ENCODE data around the gene CCDC85C.

The CCDC85C gene

DNA sequence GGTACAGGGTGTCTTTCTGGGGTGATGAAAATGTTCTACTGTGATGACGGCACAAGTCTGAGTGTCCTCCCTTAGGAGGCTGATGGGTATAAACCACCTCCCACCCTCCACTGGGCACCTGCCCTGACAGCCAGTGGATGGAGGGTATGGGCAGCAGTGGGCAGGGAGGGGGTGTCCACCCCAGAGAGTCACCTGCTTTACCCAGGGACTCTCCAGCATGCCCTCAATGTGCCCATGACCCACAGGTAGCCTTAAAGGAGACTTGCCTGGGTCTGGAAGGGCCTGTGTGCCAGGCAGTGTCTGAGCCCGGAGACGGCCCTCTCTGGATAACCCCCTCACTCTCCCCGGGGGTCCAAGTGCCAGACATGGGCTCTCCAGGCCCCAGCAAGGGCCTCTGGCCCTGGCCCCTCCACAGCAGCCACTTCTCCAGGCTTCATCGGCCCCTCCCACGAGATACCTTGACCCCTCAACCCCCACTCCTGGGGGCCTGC is 84.0 kb downstream of the CCDC85C start:
- TF ChIP-seq CTCF (conservative IDR thresholded peaks at IDR 0.05; ENCODE audit: low read length): no peak
- H3K4me3 ChIP-seq (ENCODE audit: low read length): no peak overlapping the region
- DNase-seq (ENCODE audit: low read depth): no peak

DNA sequence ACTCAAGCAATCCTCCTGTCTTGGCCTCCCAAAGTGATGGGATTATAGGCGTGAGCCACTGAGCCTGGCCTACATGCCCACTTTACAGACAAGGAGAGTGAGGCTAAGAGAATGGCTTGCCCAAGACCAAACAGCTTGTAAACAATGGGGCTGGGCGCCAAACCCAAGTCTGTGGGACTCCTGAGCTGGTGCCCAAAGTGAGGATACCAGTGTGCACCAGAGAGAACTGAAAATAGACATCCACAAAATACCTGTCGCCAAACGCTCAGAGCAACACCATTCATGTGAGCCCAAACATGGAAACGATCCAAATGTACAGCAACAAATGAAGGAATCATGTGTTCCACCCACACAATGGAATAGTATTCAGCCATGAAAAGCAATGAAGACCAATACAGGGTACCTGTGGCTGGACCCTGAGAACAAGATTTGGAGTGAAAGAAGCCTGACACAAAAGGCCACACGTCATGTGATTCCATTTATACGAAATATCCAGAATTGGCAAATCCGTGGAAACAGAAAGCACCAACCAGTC is 84.6 kb downstream of the CCDC85C start:
- no peak for TF ChIP-seq CTCF (conservative IDR thresholded peaks at IDR 0.05; ENCODE audit: low read length)
- DNase-seq (ENCODE audit: low read depth): no peak
- H3K4me3 ChIP-seq (ENCODE audit: low read length): no peak overlapping the region

GRCh38 chr14:99518441-99519346 is 85.3 kb downstream of the CCDC85C start:
- TF ChIP-seq CTCF (conservative IDR thresholded peaks at IDR 0.05; ENCODE audit: low read length): peak; percentile 84
- no peak overlapping the region for H3K4me3 ChIP-seq (ENCODE audit: low read length)
- peak; percentile 32 for DNase-seq (ENCODE audit: low read depth)

GRCh38 chr14:99517643-99518381 is 86.2 kb downstream of the CCDC85C start:
- no peak for DNase-seq (ENCODE audit: low read depth)
- no peak overlapping the region for H3K4me3 ChIP-seq (ENCODE audit: low read length)
- no peak for TF ChIP-seq CTCF (conservative IDR thresholded peaks at IDR 0.05; ENCODE audit: low read length)

DNA sequence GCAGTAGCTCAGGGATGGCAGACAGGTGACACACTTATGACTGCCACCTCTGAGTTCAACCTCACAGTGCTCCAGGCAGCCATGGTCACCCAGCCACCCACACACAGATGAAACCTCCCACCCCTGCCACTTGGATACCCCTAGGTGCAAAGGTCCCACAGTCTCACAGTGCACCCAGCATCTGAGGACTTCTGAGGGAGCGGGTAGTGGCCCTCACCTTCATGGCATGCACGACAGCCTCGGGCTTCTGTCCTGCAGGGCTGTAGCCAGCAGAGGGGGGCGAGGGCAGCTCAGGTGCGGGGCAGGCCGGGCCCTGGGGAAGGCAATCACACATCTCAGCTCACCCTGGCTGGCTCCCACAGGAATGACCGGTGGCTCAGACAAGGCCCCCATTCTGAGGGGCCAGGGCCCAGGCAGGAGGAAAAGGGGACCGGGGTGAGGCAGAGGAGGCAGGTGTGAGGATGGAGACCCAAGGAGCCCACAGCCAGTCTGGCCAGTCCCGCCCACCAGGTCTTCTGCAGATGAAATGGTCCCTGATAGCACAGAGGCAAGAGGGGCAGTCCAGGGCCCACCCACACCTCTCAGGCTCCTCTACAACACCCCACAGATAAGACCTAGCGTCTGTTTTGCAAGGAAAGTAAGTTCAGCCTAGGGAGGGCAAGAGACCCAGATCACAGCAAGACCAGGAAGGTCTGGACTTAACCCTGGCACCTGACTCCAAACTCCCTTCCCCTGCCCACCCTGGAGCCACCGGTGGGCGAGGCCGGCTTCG is 87.0 kb downstream of the CCDC85C start:
- DNase-seq (ENCODE audit: low read depth): no peak
- no peak for TF ChIP-seq CTCF (conservative IDR thresholded peaks at IDR 0.05; ENCODE audit: low read length)
- H3K4me3 ChIP-seq (ENCODE audit: low read length): no peak overlapping the region

- DNase-seq (ENCODE audit: low read depth): no peak
- H3K4me3 ChIP-seq (ENCODE audit: low read length): no peak overlapping the region
- TF ChIP-seq CTCF (conservative IDR thresholded peaks at IDR 0.05; ENCODE audit: low read length): no peak
Measured at GRCh38 chr14:99516156-99516870, 87.7 kb downstream of the CCDC85C start.
